Measurements from ENCODE around the gene ROBO1. TPM values are rescaled to one million over a fixed set of nuclear protein-coding genes. Genes with fewer than 3 reads are reported as not detected.

The ROBO1 gene
- total and polyA plus RNA-seq, 2 of the 13 experiments (the other 11 are each of a cell fraction or from before 2014, with no cell fraction given): 52.2 to 71.0 TPM

- TF ChIP-seq CC2D1A (CRISPR knock-in tag; IDR thresholded peaks at IDR 0.05): no peak
- no peak for TF ChIP-seq JUN (CRISPR knock-in tag; IDR thresholded peaks at IDR 0.05)
- TF ChIP-seq ZFP37 (CRISPR knock-in tag; IDR thresholded peaks at IDR 0.05; ENCODE audit: borderline replicate concordance): no peak
- no peak for TF ChIP-seq KDM3A (CRISPR knock-in tag; IDR thresholded peaks at IDR 0.05; ENCODE audit: low read depth)
- no peak for TF ChIP-seq HMG20B (CRISPR knock-in tag; conservative IDR thresholded peaks at IDR 0.05)
- TF ChIP-seq HNRNPL (IDR thresholded peaks at IDR 0.05; ENCODE audit: low read depth, low read length): no peak
- TF ChIP-seq ZNF510 (CRISPR knock-in tag; IDR thresholded peaks at IDR 0.05; ENCODE audit: low read depth): no peak
- TF ChIP-seq CBX5 (CRISPR knock-in tag; IDR thresholded peaks at IDR 0.05; ENCODE audit: borderline replicate concordance): no peak
- TF ChIP-seq MIXL1 (CRISPR knock-in tag; IDR thresholded peaks at IDR 0.05): peak; percentile 69; the same call in 1 of the 2 replicates
- TF ChIP-seq, protein P1, sequence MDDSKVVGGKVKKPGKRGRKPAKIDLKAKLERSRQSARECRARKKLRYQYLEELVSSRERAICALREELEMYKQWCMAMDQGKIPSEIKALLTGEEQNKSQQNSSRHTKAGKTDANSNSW (CRISPR knock-in tag; IDR thresholded peaks at IDR 0.05; ENCODE audit: borderline replicate concordance): no peak
- 0 out of 2 replicates have a peak, but pooled peaks have one; percentile 8 for TF ChIP-seq FOXK2 (IDR thresholded peaks at IDR 0.05)
- TF ChIP-seq, protein P2, sequence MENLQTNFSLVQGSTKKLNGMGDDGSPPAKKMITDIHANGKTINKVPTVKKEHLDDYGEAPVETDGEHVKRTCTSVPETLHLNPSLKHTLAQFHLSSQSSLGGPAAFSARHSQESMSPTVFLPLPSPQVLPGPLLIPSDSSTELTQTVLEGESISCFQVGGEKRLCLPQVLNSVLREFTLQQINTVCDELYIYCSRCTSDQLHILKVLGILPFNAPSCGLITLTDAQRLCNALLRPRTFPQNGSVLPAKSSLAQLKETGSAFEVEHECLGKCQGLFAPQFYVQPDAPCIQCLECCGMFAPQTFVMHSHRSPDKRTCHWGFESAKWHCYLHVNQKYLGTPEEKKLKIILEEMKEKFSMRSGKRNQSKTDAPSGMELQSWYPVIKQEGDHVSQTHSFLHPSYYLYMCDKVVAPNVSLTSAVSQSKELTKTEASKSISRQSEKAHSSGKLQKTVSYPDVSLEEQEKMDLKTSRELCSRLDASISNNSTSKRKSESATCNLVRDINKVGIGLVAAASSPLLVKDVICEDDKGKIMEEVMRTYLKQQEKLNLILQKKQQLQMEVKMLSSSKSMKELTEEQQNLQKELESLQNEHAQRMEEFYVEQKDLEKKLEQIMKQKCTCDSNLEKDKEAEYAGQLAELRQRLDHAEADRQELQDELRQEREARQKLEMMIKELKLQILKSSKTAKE (CRISPR knock-in tag; IDR thresholded peaks at IDR 0.05; ENCODE audit: borderline replicate concordance): no peak
- no peak for TF ChIP-seq ZNF343 (CRISPR knock-in tag; IDR thresholded peaks at IDR 0.05)
- peak; percentile 77 for TF ChIP-seq MAFG (CRISPR knock-in tag; IDR thresholded peaks at IDR 0.05)
- TF ChIP-seq ZNF3 (CRISPR knock-in tag; IDR thresholded peaks at IDR 0.05): 0 out of 2 replicates have a peak, but pooled peaks have one; percentile 47
- no peak for TF ChIP-seq SYNCRIP (IDR thresholded peaks at IDR 0.05; ENCODE audit: insufficient read depth, low read depth, low read length)
- no peak for TF ChIP-seq CENPX (CRISPR knock-in tag; IDR thresholded peaks at IDR 0.05)
- no peak for TF ChIP-seq SAP130 (CRISPR knock-in tag; IDR thresholded peaks at IDR 0.05; ENCODE audit: low read depth)
- no peak for TF ChIP-seq ZNF235 (CRISPR knock-in tag; IDR thresholded peaks at IDR 0.05; ENCODE audit: borderline replicate concordance)
- peak; percentile 67; the same call in 1 of the 2 replicates for TF ChIP-seq FOXK1 (CRISPR knock-in tag; IDR thresholded peaks at IDR 0.05; ENCODE audit: borderline replicate concordance, low read depth)
- TF ChIP-seq FOXA1 (IDR thresholded peaks at IDR 0.05): no peak
- peak; percentile 83 for TF ChIP-seq FOXA1 (CRISPR knock-in tag; IDR thresholded peaks at IDR 0.05)
- TF ChIP-seq ZNF232 (CRISPR knock-in tag; IDR thresholded peaks at IDR 0.05; ENCODE audit: borderline replicate concordance): no peak
- no peak for TF ChIP-seq SKI (IDR thresholded peaks at IDR 0.05; ENCODE audit: partially characterized antibody)
- TF ChIP-seq AHR (CRISPR knock-in tag; IDR thresholded peaks at IDR 0.05): no peak
- TF ChIP-seq ZSCAN22 (CRISPR knock-in tag; IDR thresholded peaks at IDR 0.05): no peak
- no peak for TF ChIP-seq IRF2 (CRISPR knock-in tag; IDR thresholded peaks at IDR 0.05)
- TF ChIP-seq LBX2 (CRISPR knock-in tag; IDR thresholded peaks at IDR 0.05; ENCODE audit: borderline replicate concordance): no peak
- TF ChIP-seq RBM39 (IDR thresholded peaks at IDR 0.05; ENCODE audit: low read depth, low read length, poor library complexity, severe bottlenecking): no peak
- no peak for TF ChIP-seq NR2F1 (CRISPR knock-in tag; IDR thresholded peaks at IDR 0.05)
- TF ChIP-seq AGO2 (optimal IDR thresholded peaks at IDR 0.05; ENCODE audit: low read depth, low read length): no peak
- no peak for TF ChIP-seq YY1 (IDR thresholded peaks at IDR 0.05; ENCODE audit: insufficient read depth, insufficient replicate concordance, low read depth, low read length)
Measured at GRCh38 chr3:78645628-78646310, 1122.0 kb downstream of the ROBO1 start (continued).
